Femur (tissue), 1 donor: ENCODE measurements around the gene SLC25A26.

Experiments used
- DNase-seq: peaks from one replicate; pipeline ENCODE4 v3.0.0-alpha.2; 2017

The SLC25A26 gene

DNA sequence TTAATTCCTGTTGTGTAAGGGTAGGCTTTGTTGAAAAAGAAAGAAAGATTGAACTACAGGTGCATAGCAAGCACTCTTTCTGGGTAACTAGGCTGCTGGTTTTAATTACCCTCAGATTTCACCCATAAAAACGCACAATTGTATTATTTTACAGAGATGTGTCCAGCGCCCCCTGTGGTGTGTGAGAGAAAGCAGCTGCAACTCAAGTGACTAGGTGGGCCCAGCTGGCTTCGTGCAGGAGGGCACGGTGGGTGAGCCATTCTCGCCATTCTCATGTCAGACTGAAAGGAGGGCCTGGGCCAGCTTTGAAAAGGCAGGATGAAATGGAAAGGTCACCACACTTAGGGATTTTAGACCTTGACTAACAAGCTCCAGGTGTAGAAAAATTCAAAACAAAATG is 157.5 kb downstream of the SLC25A26 start:
- DNase-seq, result no peak

DNA sequence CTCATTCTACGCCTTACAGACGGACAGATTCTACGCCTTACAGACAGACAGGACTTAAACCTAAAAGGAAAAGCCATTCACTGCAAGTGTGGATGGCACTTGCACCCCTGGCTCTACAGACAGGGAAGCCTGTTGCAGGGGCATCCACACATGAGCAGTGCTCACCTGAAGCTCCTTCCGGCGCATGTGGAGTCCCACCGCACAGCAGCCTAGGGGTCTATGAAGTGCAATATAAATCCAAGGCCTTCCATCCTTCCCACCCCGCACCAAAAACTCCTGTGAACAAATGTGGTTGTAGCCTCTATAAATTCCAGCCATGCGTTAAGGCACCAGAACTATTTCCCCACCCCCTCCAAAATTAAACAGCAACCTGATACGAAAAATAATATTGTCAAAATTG is 158.8 kb downstream of the SLC25A26 start:
- no peak for DNase-seq

GRCh38 chr3:66380200-66380932 is 159.6 kb downstream of the SLC25A26 start:
- DNase-seq, result no peak

- DNase-seq, result peak; percentile 74
Measured at GRCh38 chr3:66381626-66382025, 160.8 kb downstream of the SLC25A26 start.

GRCh38 chr3:66382142-66382541 is 161.3 kb downstream of the SLC25A26 start:
- DNase-seq, result no peak

- DNase-seq, result no peak
Measured at GRCh38 chr3:66383023-66383422, 162.2 kb downstream of the SLC25A26 start.

GRCh38 chr3:66383998-66384745 is 163.4 kb downstream of the SLC25A26 start:
- DNase-seq, result no peak

DNA sequence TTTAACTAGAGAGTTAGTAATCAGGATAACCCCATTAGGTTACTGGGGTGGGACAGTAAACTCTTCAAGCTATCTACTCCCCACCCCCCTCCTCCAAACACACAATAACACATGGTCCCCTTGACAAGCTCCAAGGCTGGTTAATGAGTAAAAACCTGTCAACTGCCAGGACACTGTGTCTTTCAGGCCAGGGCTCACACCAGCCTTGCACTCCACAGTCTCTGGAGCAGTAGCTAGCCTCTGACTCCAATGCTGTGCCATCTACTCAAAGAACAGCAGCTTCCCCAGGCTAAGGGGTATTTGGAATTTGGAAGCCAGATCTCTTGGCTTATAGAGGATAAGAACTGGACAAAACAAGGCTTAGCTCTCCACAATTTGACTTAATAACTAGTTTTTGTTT is 164.3 kb downstream of the SLC25A26 start:
- DNase-seq, result no peak

DNA sequence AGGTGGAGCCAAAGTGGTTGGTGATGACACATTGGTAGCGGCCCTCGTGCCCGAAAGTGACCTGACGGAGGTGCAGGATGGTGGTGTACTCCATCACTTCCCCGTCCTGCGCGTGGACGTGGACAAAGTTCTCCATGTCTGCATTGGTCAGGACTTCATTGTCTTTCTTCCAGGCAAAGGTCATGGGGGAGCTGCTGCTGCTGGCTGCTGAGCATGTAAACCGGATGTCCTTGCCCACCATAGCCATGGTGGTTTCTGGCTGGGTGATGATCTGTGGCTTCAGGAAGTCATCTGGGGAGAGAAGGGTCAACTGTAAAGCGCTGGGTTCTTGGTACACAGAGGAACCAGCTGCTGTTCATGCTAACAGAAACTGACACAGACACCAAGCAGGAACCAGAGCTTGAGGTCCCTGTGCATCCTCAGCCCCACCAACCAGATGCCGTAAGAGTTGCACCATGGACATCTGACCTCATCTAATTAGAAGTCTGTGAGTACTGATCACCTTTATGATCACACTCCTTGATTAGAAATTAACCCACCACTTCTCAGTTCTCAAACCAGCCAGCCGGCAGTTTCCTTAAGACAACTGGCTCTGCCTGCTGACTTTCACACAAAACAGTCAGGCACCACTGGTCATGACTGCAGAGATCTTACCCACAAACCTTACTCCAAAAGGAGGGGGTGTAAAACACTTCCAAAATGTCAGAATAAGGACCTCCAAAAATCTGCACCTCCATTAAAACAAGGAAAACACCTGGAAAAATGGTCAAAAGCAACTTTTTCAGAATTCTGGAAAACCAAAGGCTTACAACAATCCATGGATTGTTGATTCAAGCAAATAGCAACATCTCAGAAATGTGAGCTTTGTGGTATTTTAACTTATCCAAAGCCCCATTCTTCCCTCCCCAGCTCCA is 165.5 kb downstream of the SLC25A26 start:
- no peak for DNase-seq

DNA sequence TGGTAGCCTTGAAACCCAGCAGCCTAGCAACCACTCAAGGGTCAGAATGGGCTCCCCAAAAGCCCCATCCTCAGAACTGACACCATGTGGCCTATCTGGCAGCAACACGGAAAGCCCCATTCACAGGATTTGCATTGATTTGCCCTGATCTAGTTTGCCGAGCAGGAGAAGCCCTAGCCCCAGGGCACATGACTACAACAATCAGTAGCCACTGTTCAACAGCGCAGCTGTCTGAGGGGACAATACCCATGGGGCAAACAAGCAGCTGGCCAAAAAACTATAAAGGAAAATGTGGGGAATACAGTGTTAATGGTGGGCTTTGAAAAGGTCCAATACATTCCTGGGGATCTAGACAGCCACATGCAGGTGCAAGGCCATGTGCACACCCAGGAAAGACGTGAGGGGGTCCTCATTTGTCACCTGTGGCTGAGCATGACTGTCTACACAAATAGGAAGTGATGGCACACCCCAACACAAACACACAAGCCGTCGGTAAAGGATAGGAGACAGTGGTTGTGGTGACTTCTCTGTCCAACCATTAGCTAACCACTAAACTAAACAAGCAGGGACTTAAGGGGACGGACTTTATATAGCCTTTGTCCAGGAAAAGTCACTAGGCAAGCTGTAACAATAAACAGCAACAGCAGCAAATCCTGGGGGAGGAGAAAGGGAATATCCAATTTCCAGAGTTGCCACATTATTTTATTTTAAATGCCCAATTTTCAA is 166.3 kb downstream of the SLC25A26 start:
- DNase-seq, result no peak

- DNase-seq, result no peak
Measured at GRCh38 chr3:66390013-66390412, 169.2 kb downstream of the SLC25A26 start.

DNA sequence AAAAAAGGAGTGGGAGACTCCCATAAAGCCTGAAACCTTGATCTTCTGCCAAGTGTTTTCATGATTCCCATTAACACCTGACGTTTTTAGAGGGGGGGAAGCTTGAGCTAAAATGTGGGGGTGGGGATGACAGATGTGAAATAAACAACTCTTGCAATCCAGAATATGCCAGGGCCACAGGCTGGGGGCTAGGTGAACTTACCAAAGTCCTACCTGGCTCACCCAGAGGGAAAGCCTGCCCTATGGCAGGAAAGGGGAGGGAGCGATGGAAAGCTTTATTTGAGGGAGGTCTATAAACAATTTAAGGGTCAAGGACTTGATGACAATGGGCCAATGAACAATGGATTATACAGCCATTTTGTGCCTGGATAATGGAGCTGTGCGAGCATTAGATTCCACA is 171.7 kb downstream of the SLC25A26 start:
- no peak for DNase-seq

- DNase-seq, result no peak
Measured at GRCh38 chr3:66392966-66393332, 172.1 kb downstream of the SLC25A26 start.

DNA sequence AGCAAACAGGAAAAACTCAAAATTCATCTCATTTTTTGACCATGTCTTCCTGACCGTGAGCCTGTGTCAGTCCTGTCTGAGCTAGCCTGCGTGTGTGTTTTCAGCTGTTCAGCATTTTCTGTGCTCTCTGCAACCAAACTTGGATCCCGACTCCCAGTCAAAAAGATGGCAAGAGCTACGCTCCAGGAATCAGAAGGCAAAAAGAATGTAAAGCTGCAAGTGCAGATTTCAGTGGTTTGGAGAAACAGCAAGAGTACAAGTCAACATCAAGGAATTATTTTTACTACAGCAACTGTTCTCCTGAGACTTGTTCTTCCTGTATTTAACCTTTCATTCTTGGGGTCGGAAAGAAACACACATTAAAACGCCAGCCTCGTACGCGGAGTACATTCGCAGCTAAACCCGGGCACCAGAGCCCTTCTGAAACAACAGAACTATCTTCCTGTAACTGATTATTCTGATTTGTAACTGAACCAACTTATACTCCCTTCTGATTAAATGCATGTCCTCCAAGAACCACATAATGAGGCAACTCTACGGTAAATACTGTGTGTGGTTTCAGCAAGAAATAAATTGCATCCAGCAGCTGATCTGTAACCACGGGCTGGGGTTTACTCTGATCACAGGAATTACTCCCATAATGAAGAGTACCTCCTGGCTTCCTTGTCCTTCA is 172.7 kb downstream of the SLC25A26 start:
- DNase-seq, result no peak

DNA sequence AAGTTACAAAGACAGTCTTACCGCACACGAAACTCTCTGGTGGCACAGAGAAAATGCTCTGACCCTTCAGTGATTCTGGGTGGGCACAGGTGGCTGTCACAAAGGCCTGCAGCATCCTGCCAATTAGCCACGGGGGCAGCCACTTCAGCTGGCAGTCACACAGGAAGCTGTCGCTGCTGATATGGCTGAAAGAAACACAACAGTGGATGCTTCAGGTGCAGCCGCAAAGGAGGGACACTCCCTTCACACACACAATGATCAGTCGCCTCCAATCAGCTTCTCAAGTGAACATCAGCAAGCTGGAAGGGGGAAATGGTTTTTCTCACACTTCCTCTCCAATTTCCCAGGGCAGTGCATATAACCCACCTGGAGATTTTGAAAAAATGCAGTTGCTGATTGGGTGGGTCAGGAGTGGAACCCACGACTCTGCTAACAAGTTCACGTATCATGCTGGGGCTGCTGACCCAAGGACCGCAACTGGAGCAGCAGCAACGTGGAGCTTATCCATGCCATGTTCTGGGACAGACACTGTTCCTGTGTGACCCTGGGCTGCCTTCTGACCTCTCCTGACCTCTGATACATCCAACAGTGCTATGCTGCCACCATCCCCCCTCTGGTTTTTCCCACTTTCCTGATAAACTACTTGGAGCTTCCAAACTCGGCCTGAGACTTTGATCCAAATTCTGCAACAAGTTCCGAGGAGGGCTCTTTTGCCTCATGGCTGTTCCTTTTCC is 173.4 kb downstream of the SLC25A26 start:
- DNase-seq, result no peak

DNA sequence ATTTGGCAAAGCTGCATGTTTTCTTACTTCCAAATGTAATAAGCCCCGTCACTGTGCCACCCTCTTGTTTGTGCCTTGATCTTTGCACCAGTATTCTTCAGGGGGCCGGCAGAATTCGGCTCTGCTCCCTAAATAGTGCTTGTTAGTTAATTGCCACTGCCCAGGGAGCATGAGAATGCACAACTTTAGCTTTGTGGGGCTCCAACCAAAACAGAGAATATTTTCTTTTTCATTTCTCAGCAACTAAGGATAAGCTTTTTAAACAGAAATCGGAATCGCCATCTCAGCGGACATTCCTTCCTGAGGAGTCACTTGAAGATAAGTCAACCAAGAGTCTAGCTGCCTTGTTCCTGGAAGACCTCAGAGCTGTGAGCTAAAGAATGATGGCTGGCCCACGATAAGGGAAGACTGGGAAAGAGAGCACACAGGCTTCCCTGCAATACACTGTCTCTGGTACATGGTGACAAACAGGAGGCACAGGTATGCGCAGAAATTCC is 174.0 kb downstream of the SLC25A26 start:
- no peak for DNase-seq

DNA sequence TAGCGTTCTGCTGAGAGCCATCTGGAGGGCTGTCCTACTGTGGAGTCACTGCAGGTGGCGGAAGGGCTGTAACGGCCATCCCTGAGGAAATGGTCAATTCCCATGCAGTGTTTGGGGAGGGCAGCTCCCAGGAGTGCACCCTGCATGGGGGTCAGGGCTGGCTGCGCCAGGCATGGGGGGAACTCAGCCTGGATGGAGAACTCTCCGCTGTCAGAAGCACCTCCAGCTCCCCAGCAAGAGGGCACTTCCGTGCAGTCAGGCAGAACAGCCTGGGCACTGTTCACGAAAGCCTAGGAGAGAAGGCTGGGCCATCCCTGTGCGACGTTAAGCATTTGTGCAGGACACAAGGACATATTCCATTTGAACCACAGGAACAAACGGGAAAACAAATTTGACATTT is 174.8 kb downstream of the SLC25A26 start:
- DNase-seq, result no peak

- no peak for DNase-seq
Measured at GRCh38 chr3:66396161-66396760, 175.5 kb downstream of the SLC25A26 start.

DNA sequence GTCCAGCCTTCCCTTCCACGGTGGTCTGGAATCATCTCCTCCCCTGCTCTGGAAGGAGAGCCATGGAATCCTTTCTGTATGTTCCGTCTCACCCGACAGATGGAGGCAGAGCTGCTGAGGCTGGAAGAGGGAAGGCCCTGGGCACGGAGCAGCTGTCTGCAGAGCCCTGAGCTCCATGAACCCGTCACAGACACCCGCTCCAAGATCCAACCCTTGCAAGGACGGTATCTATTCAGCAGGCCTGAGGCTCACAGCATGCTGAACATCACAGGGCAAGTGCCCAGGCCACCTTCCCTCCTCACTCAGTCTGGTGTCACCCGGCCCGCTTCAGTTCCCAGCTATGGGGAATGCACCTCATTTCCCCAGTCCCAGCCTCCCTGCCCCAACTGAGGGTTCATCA is 176.1 kb downstream of the SLC25A26 start:
- DNase-seq, result no peak

DNA sequence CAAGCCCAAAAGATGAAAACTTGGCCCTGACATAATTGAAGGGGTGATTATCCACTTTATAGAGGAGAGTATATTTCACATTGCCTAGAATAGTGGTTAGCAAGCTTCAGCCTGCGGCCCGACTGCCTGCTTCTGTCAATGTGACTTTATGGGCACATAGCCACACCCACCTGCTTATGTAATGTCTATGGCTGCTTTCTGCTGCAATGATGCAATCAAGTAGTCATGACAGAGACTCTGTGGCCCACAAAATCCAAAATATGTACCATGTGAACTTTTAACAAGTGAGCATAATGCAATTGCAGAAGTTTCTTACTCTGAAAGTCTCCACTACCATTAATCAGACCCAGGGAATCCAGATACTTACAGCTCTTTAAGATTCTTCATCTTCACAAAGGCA is 176.9 kb downstream of the SLC25A26 start:
- DNase-seq, result no peak
